Osteoblast (primary cell): ENCODE data around the gene OTUD5. TPM values are rescaled to one million over a fixed set of nuclear protein-coding genes. Genes with fewer than 3 reads are reported as not detected.

Source experiments
- DNase-seq: peaks from one replicate; pipeline ENCODE4 v3.0.0; 2011; ENCODE audit warnings: low spot score, mixed read lengths; ENCODE audit not compliant: insufficient read length; ENCODE audit errors: missing footprints
- H2AFZ ChIP-seq: 2 replicates; pipeline ENCODE4 v1.6.0; 2011; ENCODE audit warnings: mild to moderate bottlenecking, low read length
- H3K27ac ChIP-seq: 2 replicates; pipeline ENCODE4 v1.5.1; 2011; ENCODE audit warnings: mild to moderate bottlenecking, low read depth, low read length, moderate library complexity
- H3K27me3 ChIP-seq: 2 replicates; pipeline ENCODE4 v1.6.0; 2012; ENCODE audit warnings: mild to moderate bottlenecking, control low read depth, inconsistent platforms, low read length, moderate library complexity; ENCODE audit not compliant: insufficient read depth
- H3K36me3 ChIP-seq: 2 replicates; pipeline ENCODE4 v1.5.1; 2011; ENCODE audit warnings: mild to moderate bottlenecking, low read length, control low read depth, moderate library complexity; ENCODE audit not compliant: insufficient read depth
- H3K4me1 ChIP-seq: 2 replicates; pipeline ENCODE4 v1.5.1; 2011; ENCODE audit warnings: mild to moderate bottlenecking, low read length, control low read depth, moderate library complexity; ENCODE audit not compliant: insufficient read depth
- H3K4me2 ChIP-seq: 2 replicates; pipeline ENCODE4 v1.6.0; 2011; ENCODE audit warnings: mild to moderate bottlenecking, low read length; ENCODE audit not compliant: insufficient read depth
- H3K4me3 ChIP-seq: fragments of 200-600 bp; sonication (generic); 3 replicates; pipeline ENCODE4 v1.5.1; 2012; ENCODE audit warnings: mild to moderate bottlenecking, low read length, inconsistent platforms; ENCODE audit not compliant: insufficient read depth
- H3K79me2 ChIP-seq: 2 replicates; pipeline ENCODE4 v1.6.0; 2012; ENCODE audit warnings: mild to moderate bottlenecking, low read length, control low read depth, inconsistent platforms; ENCODE audit not compliant: insufficient read depth
- H3K9me3 ChIP-seq: 2 replicates; pipeline ENCODE4 v1.5.1; 2011; ENCODE audit warnings: low read depth, low read length, control low read depth
- H4K20me1 ChIP-seq: 2 replicates; pipeline ENCODE4 v1.6.0; 2012; ENCODE audit warnings: mild to moderate bottlenecking, low read length, control low read depth; ENCODE audit not compliant: insufficient read depth
- CTCF ChIP-seq: IDR thresholded peaks from 2 replicates; pipeline ENCODE4 v1.5.1; 2011; ENCODE audit warnings: mild to moderate bottlenecking, low read depth, low read length, moderate library complexity; ENCODE audit errors: extremely low read depth
- total RNA-seq: library from RNA; depleted of rRNA; stranded (reverse); fragments of >200 nt; gene quantifications from 2 replicates; pipeline ENCODE4 v1.2.3, GENCODE V29; 2012

Gene OTUD5
- total RNA-seq, 1 donor, result 33.7 TPM

- Histone ChIP-seq H3K4me1 (no peaks in the 10 kb centered on the region), H3K4me3 (no peak overlapping the region), H3K4me2 (no peak overlapping the region), H2AFZ (no peak overlapping the region), H4K20me1 (peaks cover 5% of the 10 kb centered on the region), H3K27me3 (no peaks in the 10 kb centered on the region), H3K79me2 (peaks cover 24% of the 10 kb centered on the region), H3K9me3 (no peaks in the 10 kb centered on the region), H3K36me3 (peaks cover 23% of the 10 kb centered on the region), H3K27ac (no peak overlapping the region)
- no peak for TF ChIP-seq CTCF
- no peak for DNase-seq
These were observed 52.8 kb downstream of the OTUD5 start for GRCh38 chrX:48904626-48905025.

DNA sequence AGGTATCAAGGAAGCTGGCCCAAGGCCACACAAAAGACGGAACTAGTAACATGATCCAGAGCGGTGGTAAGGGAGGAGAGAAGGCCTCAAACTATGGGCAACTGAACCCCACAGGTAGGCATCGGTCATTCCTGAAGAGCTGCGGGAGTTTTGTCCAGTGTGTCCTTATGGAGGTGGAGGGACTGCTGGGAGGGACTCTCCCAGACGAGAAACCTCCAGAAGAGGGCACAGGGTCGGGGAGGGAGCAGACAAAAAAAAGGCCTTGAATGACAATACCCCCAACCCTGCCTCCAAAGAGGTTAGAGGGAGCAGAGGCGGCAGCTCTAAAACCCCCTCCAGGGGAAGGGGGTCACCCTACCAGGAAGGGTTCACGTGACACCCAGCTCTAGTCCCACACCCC lies 53.2 kb downstream of the OTUD5 start:
- Histone ChIP-seq H3K4me1 (no peaks in the 10 kb centered on the region), H3K9me3 (no peaks in the 10 kb centered on the region), H3K27me3 (no peaks in the 10 kb centered on the region), H4K20me1 (peaks cover 5% of the 10 kb centered on the region), H3K36me3 (peaks cover 20% of the 10 kb centered on the region), H3K27ac (no peak overlapping the region), H2AFZ (no peak overlapping the region), H3K4me2 (no peak overlapping the region), H3K79me2 (peaks cover 24% of the 10 kb centered on the region), H3K4me3 (no peak overlapping the region)
- peak; percentile 43 for DNase-seq
- TF ChIP-seq CTCF, result no peak

- Histone ChIP-seq H3K36me3 (peaks cover 12% of the 10 kb centered on the region), H3K79me2 (peaks cover 19% of the 10 kb centered on the region), H3K4me2 (no peak overlapping the region), H3K4me3 (no peak overlapping the region), H2AFZ (no peak overlapping the region), H4K20me1 (peaks cover 5% of the 10 kb centered on the region), H3K27ac (no peak overlapping the region), H3K9me3 (no peaks in the 10 kb centered on the region), H3K4me1 (peaks cover 3% of the 10 kb centered on the region), H3K27me3 (no peaks in the 10 kb centered on the region)
- peak; percentile 73 for DNase-seq
- no peak for TF ChIP-seq CTCF
These were observed 54.1 kb downstream of the OTUD5 start for GRCh38 chrX:48903290-48903689.

DNA sequence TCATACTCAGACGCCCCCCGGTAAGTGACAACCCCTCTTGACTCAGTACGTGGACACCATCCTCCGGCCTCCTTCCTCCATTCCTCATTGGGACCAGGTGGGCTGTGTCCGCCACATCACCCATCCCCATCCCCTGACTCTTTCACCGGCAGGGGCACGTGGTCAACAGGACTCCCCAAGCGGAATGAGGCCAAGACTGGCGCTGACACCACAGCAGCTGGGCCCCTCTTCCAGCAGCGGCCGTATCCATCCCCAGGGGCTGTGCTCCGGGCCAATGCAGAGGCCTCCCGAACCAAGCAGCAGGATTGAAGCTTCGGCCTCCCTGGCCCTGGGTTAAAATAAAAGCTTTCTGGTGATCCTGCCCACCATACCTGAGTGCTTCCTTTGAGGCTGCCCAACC lies 54.6 kb downstream of the OTUD5 start:
- Histone ChIP-seq H2AFZ (no peak overlapping the region), H3K27ac (no peak overlapping the region), H3K4me1 (peaks cover 4% of the 10 kb centered on the region), H3K4me2 (no peak overlapping the region), H3K4me3 (no peak overlapping the region), H3K36me3 (peaks cover 12% of the 10 kb centered on the region), H4K20me1 (peaks cover 5% of the 10 kb centered on the region), H3K27me3 (no peaks in the 10 kb centered on the region), H3K9me3 (no peaks in the 10 kb centered on the region), H3K79me2 (peaks cover 19% of the 10 kb centered on the region)
- DNase-seq, result no peak
- no peak for TF ChIP-seq CTCF
